Prostate gland (tissue), 2 donors: ENCODE measurements around the gene MAGED2. TPM values are rescaled to one million over a fixed set of nuclear protein-coding genes. Genes with fewer than 3 reads are reported as not detected.

ENCODE experiments used
- DNase-seq: peaks from one replicate; pipeline ENCODE4 v3.0.0-alpha.2; 2019; ENCODE audit warnings: low spot score
- H3K27ac ChIP-seq, 2 donors: fragments of 200-600 bp; sonication (generic); 2 replicates each; pipeline ENCODE4 v1.5.1; 2017 to 2019
- H3K27me3 ChIP-seq: fragments of 200-600 bp; sonication (generic); replicated peaks from 2 replicates; pipeline ENCODE4 v1.5.1; 2019; ENCODE audit not compliant: insufficient read depth
- H3K36me3 ChIP-seq, 2 donors: fragments of 200-600 bp; sonication (generic); 1 replicate in 1 of 2; 2 replicates in 1 of 2; pipeline versions ENCODE4 v1.5.1 to v1.8.1; 2017 to 2019
- H3K4me1 ChIP-seq: fragments of 200-600 bp; sonication (generic); replicated peaks from 2 replicates; pipeline ENCODE4 v1.5.1; 2019
- H3K4me3 ChIP-seq, 2 donors: fragments of 200-600 bp; sonication (generic); 2 replicates each; pipeline ENCODE4 v1.5.1; 2017 to 2019
- H3K9me3 ChIP-seq: fragments of 200-600 bp; sonication (generic); 2 replicates; pipeline ENCODE4 v1.5.1; 2017
- POLR2A ChIP-seq: fragments of 450-650 bp; IDR thresholded peaks from one replicate; pipeline ENCODE4 v1.6.1; 2016; ENCODE audit warnings: antibody characterized with exemption, mild to moderate bottlenecking
- POLR2AphosphoS5 ChIP-seq: sonication (generic); formaldehyde crosslinking; IDR thresholded peaks from one replicate; pipeline ENCODE4 v1.6.1; 2017; ENCODE audit warnings: antibody characterized with exemption
- WGBS: methylation state at CpG from one replicate; pipeline ENCODE4 v1.1.5; 2018; 5-methylcytosine and 5-hydroxymethylcytosine counted together
- intact Hi-C: fragments of 100-400 bp; cut with DNase I; formaldehyde crosslinking; loops from one replicate; pipeline ENCODE4 v1.14.2; 2022
- total RNA-seq, 2 donors: library from RNA; depleted of rRNA; stranded (reverse); fragments of >200 nt; gene quantifications; one replicate each; pipeline ENCODE4 v1.1.0, GENCODE V29; 2016
- TF ChIP-seq, protein P1 (sequence below), 4 experiments: fragments of 200-600 bp in 2 of 4; fragments of 450-650 bp in 2 of 4; sonication (generic) in 2 of 4; IDR thresholded peaks; 1 replicate in 3 of 4; 2 replicates in 1 of 4; pipeline ENCODE4 v1.5.1; 2016 to 2019; ENCODE audit warnings: antibody characterized with exemption in 4 of 4, mild to moderate bottlenecking in 2 of 4, moderate library complexity in 2 of 4

MAGED2 gene
- total RNA-seq, 2 donors from 2014 or later, result 304 to 371 TPM

DNA sequence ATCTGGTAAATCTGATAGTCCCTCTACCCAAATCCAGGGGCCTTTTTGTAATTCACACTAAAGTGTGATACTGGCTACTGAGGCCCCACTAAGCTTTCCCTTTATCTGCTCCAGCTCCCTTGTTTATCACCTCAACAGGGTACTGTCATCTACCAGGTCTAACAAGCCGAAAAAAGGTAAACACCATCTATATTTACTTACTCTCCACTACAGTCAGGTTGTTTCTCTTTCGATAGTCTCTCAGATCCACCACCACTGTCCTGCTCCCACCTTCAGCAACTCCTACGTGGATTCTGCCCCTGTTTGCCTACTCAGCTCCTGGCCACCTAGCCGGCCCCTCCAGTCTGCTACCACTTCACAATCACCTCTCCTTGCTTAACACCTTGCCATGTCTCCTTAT, 12.8 kb upstream of the MAGED2 start:
- 67% methylated on average over 4 of the region's 4 CpGs for WGBS
- Histone ChIP-seq H3K27ac (peak overlapping the region; percentile 45 to 68), H3K9me3 (no peaks in the 10 kb centered on the region), H3K4me1 (no peaks in the 10 kb centered on the region), H3K27me3 (no peaks in the 10 kb centered on the region), H3K36me3 (no peaks in the 10 kb centered on the region), H3K4me3 (no peak overlapping the region)
- TF ChIP-seq POLR2AphosphoS5, result peak; percentile 2
- TF ChIP-seq, protein P1, sequence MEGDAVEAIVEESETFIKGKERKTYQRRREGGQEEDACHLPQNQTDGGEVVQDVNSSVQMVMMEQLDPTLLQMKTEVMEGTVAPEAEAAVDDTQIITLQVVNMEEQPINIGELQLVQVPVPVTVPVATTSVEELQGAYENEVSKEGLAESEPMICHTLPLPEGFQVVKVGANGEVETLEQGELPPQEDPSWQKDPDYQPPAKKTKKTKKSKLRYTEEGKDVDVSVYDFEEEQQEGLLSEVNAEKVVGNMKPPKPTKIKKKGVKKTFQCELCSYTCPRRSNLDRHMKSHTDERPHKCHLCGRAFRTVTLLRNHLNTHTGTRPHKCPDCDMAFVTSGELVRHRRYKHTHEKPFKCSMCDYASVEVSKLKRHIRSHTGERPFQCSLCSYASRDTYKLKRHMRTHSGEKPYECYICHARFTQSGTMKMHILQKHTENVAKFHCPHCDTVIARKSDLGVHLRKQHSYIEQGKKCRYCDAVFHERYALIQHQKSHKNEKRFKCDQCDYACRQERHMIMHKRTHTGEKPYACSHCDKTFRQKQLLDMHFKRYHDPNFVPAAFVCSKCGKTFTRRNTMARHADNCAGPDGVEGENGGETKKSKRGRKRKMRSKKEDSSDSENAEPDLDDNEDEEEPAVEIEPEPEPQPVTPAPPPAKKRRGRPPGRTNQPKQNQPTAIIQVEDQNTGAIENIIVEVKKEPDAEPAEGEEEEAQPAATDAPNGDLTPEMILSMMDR (IDR thresholded peaks at IDR 0.05), result no peak
- DNase-seq, result no peak
- intact Hi-C loops, result no loop called here

DNA sequence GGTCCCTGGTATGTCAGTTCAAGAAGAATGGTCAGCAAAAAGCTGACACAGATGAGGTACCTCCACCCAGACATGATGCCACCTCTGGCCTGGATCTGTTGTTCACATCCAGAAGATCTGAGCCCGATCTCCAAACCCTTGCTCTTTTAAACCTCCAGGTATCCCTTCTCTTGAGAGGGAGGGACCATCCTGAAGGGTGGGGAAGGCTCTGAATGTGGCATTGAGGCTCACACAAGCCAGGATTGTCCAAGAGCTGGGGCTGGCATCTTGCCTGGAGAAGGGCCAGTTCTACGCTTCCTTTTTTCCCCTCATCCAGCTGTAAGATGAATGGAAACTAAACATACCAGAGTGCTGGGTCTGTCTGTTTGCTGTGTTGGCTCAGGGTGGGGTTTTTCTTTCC, 9.4 kb upstream of the MAGED2 start, which contains the start of gene ITIH6:
Gene ITIH6, minus strand, starts transcription at position 119 of the 400 bp plus-strand sequence. Its CDS starts 45 bp downstream, at position 74.
- Histone ChIP-seq H3K4me1 (no peaks in the 10 kb centered on the region), H3K4me3 (no peak within 1 kb of the TSS), H3K27ac (no peak within 1 kb of the TSS), H3K9me3 (no peaks in the 10 kb centered on the region), H3K27me3 (no peaks in the 10 kb centered on the region), H3K36me3 (no peaks in the 10 kb centered on the region)
- no peak for DNase-seq
- 45% methylated on average over 1 of the region's 2 CpGs for WGBS
- intact Hi-C loops, result no loop called here
- TF ChIP-seq, protein P1 (IDR thresholded peaks at IDR 0.05), result no peak
- no peak for TF ChIP-seq POLR2AphosphoS5
- TF ChIP-seq POLR2A, result no peak

DNA sequence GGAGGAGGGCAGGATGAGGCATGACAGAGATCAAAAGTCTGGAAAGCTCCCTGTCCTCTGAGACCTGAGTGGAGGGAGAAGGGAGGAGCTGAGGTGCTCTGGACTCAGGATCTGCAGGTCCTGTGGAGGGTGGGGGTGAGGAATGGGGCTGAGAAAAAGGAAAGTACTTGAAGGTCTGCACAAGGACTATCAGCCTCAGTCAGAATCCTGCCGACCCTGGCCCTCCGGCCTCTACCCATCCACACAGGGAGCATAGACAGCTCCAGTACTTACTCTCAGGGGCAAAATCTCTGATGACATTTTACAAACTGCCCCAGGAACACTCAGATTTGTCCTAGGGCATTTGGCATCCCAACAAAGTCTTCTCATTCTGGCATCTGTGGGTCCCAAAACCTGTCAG, 8.5 kb upstream of the MAGED2 start:
- H3K27me3 ChIP-seq, result no peaks in the 10 kb centered on the region
- H3K36me3 ChIP-seq, result no peaks in the 10 kb centered on the region
- H3K4me3 ChIP-seq, result no peak overlapping the region
- no peak for DNase-seq
- intact Hi-C loops, result no loop called here
- TF ChIP-seq POLR2A, result no peak
- TF ChIP-seq POLR2AphosphoS5, result no peak
- TF ChIP-seq, protein P1 (IDR thresholded peaks at IDR 0.05), result no peak
- no peaks in the 10 kb centered on the region for H3K4me1 ChIP-seq
- no peaks in the 10 kb centered on the region for H3K9me3 ChIP-seq
- 77% methylated on average over 2 of the region's 2 CpGs for WGBS
- no peak overlapping the region for H3K27ac ChIP-seq

DNA sequence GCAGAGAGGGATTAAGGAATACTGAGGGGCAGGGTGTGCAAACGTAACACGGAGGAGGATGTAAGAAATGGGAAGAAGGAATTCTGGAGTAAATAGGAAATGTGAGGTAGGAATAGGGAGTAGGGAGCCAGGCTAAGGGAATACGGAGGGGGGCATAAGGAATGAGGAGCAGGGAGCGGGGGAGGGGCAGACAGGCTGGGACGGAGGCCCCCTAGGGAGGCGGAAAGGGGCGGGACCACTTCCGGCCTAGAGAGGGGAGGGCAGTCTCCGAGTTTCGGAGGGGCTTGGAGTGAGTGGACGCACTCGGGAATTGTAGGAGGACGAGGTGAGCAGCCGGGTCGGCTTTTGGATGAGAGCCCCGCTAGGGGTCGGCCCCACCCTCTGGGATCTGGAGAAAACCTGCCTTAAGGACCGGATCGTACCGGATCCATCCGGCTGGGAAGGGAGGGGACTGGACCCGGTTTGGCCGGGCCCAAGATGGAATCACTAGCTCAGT, 612 bp downstream of the MAGED2 start:
- DNase-seq, result peak; percentile 53
- H3K4me1 ChIP-seq, result no peaks in the 10 kb centered on the region
- peak overlapping the region; percentile 55 to 60 for H3K4me3 ChIP-seq
- TF ChIP-seq, protein P1 (IDR thresholded peaks at IDR 0.05), result no peak
- TF ChIP-seq POLR2A, result no peak
- TF ChIP-seq POLR2AphosphoS5, result no peak
- no peaks in the 10 kb centered on the region for H3K36me3 ChIP-seq
- intact Hi-C loops, result loop anchor here (2.0 to 5.0 kb wide), 3 partner anchors 169 to 766 kb away; partner anchors contain the start of genes APEX2 and PHF8
- no peaks in the 10 kb centered on the region for H3K27me3 ChIP-seq
- under 1% methylated on average over 21 of the region's 23 CpGs for WGBS
- H3K27ac ChIP-seq, result peak overlapping the region; percentile 91 to 94
- no peaks in the 10 kb centered on the region for H3K9me3 ChIP-seq
